MCF 10A (cell line): ENCODE results near the gene RNF208. TPM values are rescaled to one million over a fixed set of nuclear protein-coding genes. Genes with fewer than 3 reads are reported as not detected.

Experiments
- BruUV-seq: library from RNA; stranded (reverse); fragments of 400-500 nt; replicated peaks from 2 replicates; lab custom pipeline; 2021; lab: Mats Ljungman, UMichigan
- CTCF ChIA-PET: fragments of 300-600 bp; sonication (Branson Sonifier 250); formaldehyde crosslinking; extraction: SDS; loops from one replicate; lab custom pipeline; 2021; ENCODE audit warnings: antibody characterized with exemption, inconsistent platforms; lab: Yijun Ruan, JAX
- POLR2A ChIA-PET: fragments of 300-600, 350-650 bp; sonication (Branson Sonifier 250); formaldehyde crosslinking; extraction: SDS; loops from one replicate; lab custom pipeline; 2020; ENCODE audit warnings: antibody characterized with exemption, inconsistent platforms; lab: Yijun Ruan, JAX
- DNase-seq: peaks from one replicate; pipeline ENCODE4 v3.0.0-alpha.2; 2018; ENCODE audit not compliant: unreplicated experiment
- H3K27ac Mint-ChIP-seq: one replicate; pipeline ENCODE4 v1.8.0; 2022; ENCODE audit warnings: mild to moderate bottlenecking, low read depth, mixed read lengths; ENCODE audit not compliant: unreplicated experiment
- H3K27me3 Mint-ChIP-seq: one replicate; pipeline ENCODE4 v1.8.0; 2022; ENCODE audit warnings: mixed read lengths; ENCODE audit not compliant: insufficient read depth, unreplicated experiment
- H3K36me3 Mint-ChIP-seq: one replicate; pipeline ENCODE4 v1.8.0; 2022; ENCODE audit warnings: mild to moderate bottlenecking, moderate library complexity, mixed read lengths; ENCODE audit not compliant: insufficient read depth, unreplicated experiment
- H3K4me1 Mint-ChIP-seq: one replicate; pipeline ENCODE4 v1.8.0; 2022; ENCODE audit warnings: mixed read lengths; ENCODE audit not compliant: insufficient read depth, unreplicated experiment
- H3K4me3 Mint-ChIP-seq: one replicate; pipeline ENCODE4 v1.8.0; 2022; ENCODE audit warnings: mild to moderate bottlenecking, moderate library complexity, mixed read lengths; ENCODE audit not compliant: unreplicated experiment
- H3K9me3 Mint-ChIP-seq: one replicate; pipeline ENCODE4 v1.8.0; 2022; ENCODE audit warnings: mixed read lengths; ENCODE audit not compliant: unreplicated experiment
- CTCF ChIP-seq: fragments of 200-600 bp; IDR thresholded peaks from one replicate; pipeline ENCODE4 v1.8.0; 2022; ENCODE audit warnings: antibody characterized with exemption, mild to moderate bottlenecking; ENCODE audit not compliant: unreplicated experiment
- intact Hi-C: fragments of 100-400 bp; cut with micrococcal nuclease; formaldehyde crosslinking; loops from 2 replicates; pipeline ENCODE4 v1.14.1; 2022
- total RNA-seq: library from RNA; stranded (reverse); gene quantifications from 2 replicates; pipeline ENCODE4 v1.2.3, GENCODE V29; 2022

RNF208 gene
- total RNA-seq, 1 experiment from 2014 or later, result 2.5 TPM

GRCh38 chr9:137215196-137215986 is 6.6 kb downstream of the RNF208 start:
- Mint-ChIP-seq H3K27ac (no peak overlapping the region), H3K27me3 (no peaks in the 10 kb centered on the region), H3K9me3 (no peaks in the 10 kb centered on the region), H3K4me3 (no peak overlapping the region), H3K36me3 (peaks cover 12% of the 10 kb centered on the region), H3K4me1 (peaks cover 5% of the 10 kb centered on the region)
- ChIA-PET CTCF (interaction anchor here (1.2 kb wide), 1 partner anchor 12 kb away, joined by 3 read pairs; no protein-coding TSS in a partner anchor), POLR2A (interaction anchor here (0.7 to 3.8 kb wide), 4 partner anchors 8 to 27 kb away, joined by 3 to 38 read pairs (median 4); partner anchors contain the start of genes NDOR1, RNF224, SSNA1 and TMEM203)
- intact Hi-C loops, result no loop called here
- no peak for TF ChIP-seq CTCF
- BruUV-seq, result TSS peak; percentile 9
- no peak for DNase-seq

GRCh38 chr9:137214620-137215019 is 7.4 kb downstream of the RNF208 start:
- TF ChIP-seq CTCF, result no peak
- ChIA-PET CTCF (interaction anchor here (0.6 kb wide), 1 partner anchor 185 kb away, joined by 3 read pairs; no protein-coding TSS in a partner anchor), POLR2A (interaction anchor here (1.2 to 3.8 kb wide), 2 partner anchors 9 kb away, joined by 3 to 38 read pairs; partner anchors contain the start of genes NDOR1 and TMEM203)
- Mint-ChIP-seq H3K9me3 (no peaks in the 10 kb centered on the region), H3K4me3 (no peak overlapping the region), H3K27me3 (no peaks in the 10 kb centered on the region), H3K4me1 (peaks cover 5% of the 10 kb centered on the region), H3K36me3 (peaks cover 17% of the 10 kb centered on the region), H3K27ac (no peak overlapping the region)
- no TSS peak for BruUV-seq
- intact Hi-C loops, result no loop called here
- DNase-seq, result no peak

- no peaks in the 10 kb centered on the region for H3K27me3 Mint-ChIP-seq
- no peak for DNase-seq
- peaks cover 29% of the 10 kb centered on the region for H3K36me3 Mint-ChIP-seq
- no peak overlapping the region for H3K4me3 Mint-ChIP-seq
- no peak overlapping the region for H3K27ac Mint-ChIP-seq
- peaks cover 5% of the 10 kb centered on the region for H3K4me1 Mint-ChIP-seq
- intact Hi-C loops, result no loop called here
- peak; percentile 26 for TF ChIP-seq CTCF
- no peaks in the 10 kb centered on the region for H3K9me3 Mint-ChIP-seq
- ChIA-PET CTCF (no interaction called here), POLR2A (interaction anchor here (0.8 kb wide), 1 partner anchor 114 kb away, joined by 3 read pairs; no protein-coding TSS in a partner anchor)
- no TSS peak for BruUV-seq
Measured at GRCh38 chr9:137213160-137214060, 8.6 kb downstream of the RNF208 start.
